Measurements from ENCODE around the gene ZNF420.

Gene ZNF420

DNA sequence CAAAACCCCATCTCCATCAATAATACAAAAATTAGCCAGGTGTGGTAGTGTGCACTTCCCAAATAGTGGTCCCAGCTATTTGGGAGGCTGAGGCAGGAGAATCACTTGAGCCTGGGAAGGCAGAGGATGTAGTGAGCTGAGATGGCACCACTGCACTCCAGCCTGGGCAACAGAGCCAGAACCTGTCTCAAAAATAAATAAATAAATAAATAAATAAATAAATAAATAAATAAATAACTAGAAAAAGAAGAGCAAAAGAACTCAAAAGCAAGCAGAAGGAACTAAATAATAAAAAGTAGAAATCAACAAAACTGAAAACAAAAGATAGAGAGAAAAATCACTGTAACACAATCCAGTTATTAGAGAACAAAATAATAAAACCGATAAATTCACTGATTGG lies 81.9 kb downstream of the ZNF420 start:
- DNase-seq: no peak

- no peak for DNase-seq
Observed at GRCh38 chr19:37165635-37166034, 87.4 kb downstream of the ZNF420 start.

DNA sequence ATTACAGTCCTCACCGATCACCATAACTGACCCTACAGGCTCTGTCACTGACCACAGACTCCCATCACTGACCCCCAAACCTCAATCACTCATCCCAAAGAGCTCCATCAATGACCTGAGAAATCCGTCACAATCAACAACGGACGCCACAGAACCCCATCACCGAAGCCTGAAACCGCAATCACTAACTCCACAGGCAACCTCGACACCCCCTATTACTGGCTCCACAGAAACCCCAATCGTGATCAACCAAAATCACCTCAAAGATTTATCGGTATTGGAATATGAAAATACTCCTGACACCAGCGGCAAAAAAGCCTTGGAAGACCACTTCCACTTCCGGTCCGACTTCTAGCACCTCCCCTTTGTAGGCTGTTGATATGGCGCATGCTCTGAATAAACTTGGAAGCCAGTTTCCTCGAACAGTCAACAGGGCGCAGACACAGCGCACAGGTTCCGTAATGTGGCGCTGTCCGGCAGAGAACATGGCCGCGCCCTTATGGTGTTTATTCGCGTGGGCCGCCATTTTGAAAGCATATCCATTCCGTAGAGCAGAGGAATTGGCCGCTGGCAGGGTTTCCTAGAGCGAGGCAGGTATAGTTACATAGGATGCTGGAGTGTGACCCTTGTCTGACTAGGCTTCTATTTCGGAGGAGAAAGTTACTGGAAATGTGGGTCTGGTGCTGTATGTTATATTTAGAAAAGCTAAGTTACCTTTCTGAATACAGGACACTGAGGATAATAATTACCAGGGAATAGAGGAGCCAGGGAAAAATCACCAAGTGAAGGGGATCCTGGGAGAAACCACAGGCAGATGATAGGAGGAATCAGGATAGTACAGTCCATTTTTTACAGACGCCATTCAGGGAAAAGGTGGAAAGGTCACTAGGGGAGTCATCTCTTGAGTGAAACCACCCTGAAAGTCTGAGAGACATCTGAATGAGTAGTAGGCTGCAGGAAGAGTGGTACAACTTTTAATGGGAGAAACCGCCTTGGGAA lies 94.4 kb downstream of the ZNF420 start, which contains the start of gene ZNF585A:
TSS of gene ZNF585A (minus strand) at position 328 of the 999 bp plus-strand sequence. CDS start 2,785 bp downstream, outside the sequence.
- DNase-seq: peak; percentile 96

Data from fibroblast of skin of right quadriceps (primary cell).